Mammary epithelial cell (primary cell): ENCODE data around the gene EPHA6.

Experiments
- CTCF ChIP-seq, 2 donors: IDR thresholded peaks in 1 of 2; conservative IDR thresholded peaks in 1 of 2; 2 replicates each; pipeline ENCODE4 v1.5.1; 2011 to 2012; ENCODE audit warnings: inconsistent platforms in 2 of 2, low read length in 2 of 2, mild to moderate bottlenecking in 2 of 2, control low read depth in 1 of 2, low read depth in 1 of 2; ENCODE audit not compliant: insufficient read depth in 1 of 2; ENCODE audit errors: extremely low read depth in 1 of 2
- EZH2 ChIP-seq: IDR thresholded peaks from 2 replicates; pipeline ENCODE4 v1.6.1; 2012; ENCODE audit warnings: low read length, inconsistent platforms, borderline replicate concordance

GRCh38 chr3:97232393-97233034 is 418.1 kb downstream of the EPHA6 start:
- TF ChIP-seq CTCF (conservative IDR thresholded peaks at IDR 0.05 in 1 of 2, IDR thresholded peaks at IDR 0.05 in 1 of 2; ENCODE audit: extremely low read depth in 1 of 2, insufficient read depth in 1 of 2, low read depth in 1 of 2, low read length in 2 of 2) = no peak
- TF ChIP-seq EZH2 = no peak
